GM23338 (cell line): ENCODE data around the gene ZNF836. TPM values are rescaled to one million over a fixed set of nuclear protein-coding genes. Genes with fewer than 3 reads are reported as not detected.

Experiments
- ATAC-seq: fragments of 200-7000 bp; cut with Tn5 transposase; 3 replicates; pipeline ENCODE4 v1.9.1; 2020
- DNase-seq: peaks from one replicate; pipeline ENCODE4 v3.0.0-alpha.2; 2015; ENCODE audit warnings: low spot score
- H2AFZ ChIP-seq: fragments of 200-600 bp; sonication (generic); 2 replicates; pipeline ENCODE4 v1.8.0; 2016; ENCODE audit warnings: antibody characterized with exemption, mild to moderate bottlenecking, moderate library complexity
- H3F3A ChIP-seq: fragments of 200-600 bp; sonication (generic); replicated peaks from 2 replicates; pipeline ENCODE4 v1.8.0; 2017; ENCODE audit warnings: antibody characterized with exemption, mixed run types, low read depth
- H3K27ac ChIP-seq: fragments of 200-600 bp; sonication (generic); 2 replicates; pipeline ENCODE4 v1.6.1; 2016; ENCODE audit warnings: low read depth
- H3K27me3 ChIP-seq: fragments of 200-600 bp; sonication (generic); 2 replicates; pipeline ENCODE4 v1.8.0; 2016; ENCODE audit warnings: mild to moderate bottlenecking, mixed run types, moderate library complexity; ENCODE audit not compliant: insufficient read depth
- H3K36me3 ChIP-seq: fragments of 200-600 bp; sonication (generic); 2 replicates; pipeline ENCODE4 v1.8.0; 2016; ENCODE audit warnings: mild to moderate bottlenecking; ENCODE audit not compliant: insufficient read depth
- H3K4me1 ChIP-seq: fragments of 200-600 bp; sonication (generic); 2 replicates; pipeline ENCODE4 v1.8.0; 2016; ENCODE audit warnings: mild to moderate bottlenecking, moderate library complexity; ENCODE audit not compliant: insufficient read depth
- H3K4me2 ChIP-seq: fragments of 200-600 bp; sonication (generic); 2 replicates; pipeline ENCODE4 v1.7.1; 2017; ENCODE audit warnings: mixed run types
- H3K4me3 ChIP-seq: fragments of 200-600 bp; sonication (generic); 2 replicates; pipeline ENCODE4 v1.6.1; 2016; ENCODE audit warnings: mixed run types
- H3K79me2 ChIP-seq: fragments of 200-600 bp; sonication (generic); replicated peaks from 2 replicates; pipeline ENCODE4 v1.8.0; 2017; ENCODE audit warnings: mild to moderate bottlenecking; ENCODE audit not compliant: insufficient read depth
- H3K9me2 ChIP-seq: fragments of 200-600 bp; sonication (generic); 2 replicates; pipeline ENCODE4 v1.8.0; 2017; ENCODE audit not compliant: insufficient read depth
- H4K20me1 ChIP-seq: fragments of 200-600 bp; sonication (generic); replicated peaks from 2 replicates; pipeline ENCODE4 v1.8.0; 2017; ENCODE audit warnings: mild to moderate bottlenecking; ENCODE audit not compliant: insufficient read depth
- H3K27ac Mint-ChIP-seq: 2 replicates; pipeline ENCODE4 v1.8.0; 2020; ENCODE audit warnings: inconsistent platforms, mild to moderate bottlenecking, moderate library complexity, mixed read lengths
- H3K27me3 Mint-ChIP-seq: 3 replicates; pipeline ENCODE4 v1.8.0; 2022; ENCODE audit warnings: low read depth, mild to moderate bottlenecking, moderate library complexity, mixed read lengths, inconsistent platforms; ENCODE audit not compliant: insufficient read depth, poor library complexity
- H3K36me3 Mint-ChIP-seq: 3 replicates; pipeline ENCODE4 v1.8.0; 2021; ENCODE audit warnings: low read depth, mild to moderate bottlenecking, inconsistent platforms, moderate library complexity, mixed read lengths
- H3K4me1 Mint-ChIP-seq: 3 replicates; pipeline ENCODE4 v1.8.0; 2020; ENCODE audit warnings: mild to moderate bottlenecking, inconsistent platforms, mixed read lengths
- H3K4me3 Mint-ChIP-seq: 3 replicates; pipeline ENCODE4 v1.8.0; 2021; ENCODE audit warnings: moderate library complexity, mild to moderate bottlenecking, inconsistent platforms, mixed read lengths
- H3K9me3 Mint-ChIP-seq: 3 replicates; pipeline ENCODE4 v1.8.0; 2020; ENCODE audit warnings: moderate library complexity, mild to moderate bottlenecking, inconsistent platforms, mixed read lengths
- CREB1 ChIP-seq: fragments of 250-450 bp; sonication (Bioruptor Pico); IDR thresholded peaks from 2 replicates; pipeline ENCODE4 v1.5.0; 2020; ENCODE audit warnings: low read depth, mild to moderate bottlenecking, moderate library complexity
- ETS1 ChIP-seq: IDR thresholded peaks from 2 replicates; pipeline ENCODE4 v1.6.1; 2016; ENCODE audit warnings: antibody characterized with exemption
- EZH2 ChIP-seq: fragments of 200-600 bp; sonication (generic); IDR thresholded peaks from one replicate; pipeline ENCODE4 v1.8.0; 2017; ENCODE audit warnings: antibody characterized with exemption, mild to moderate bottlenecking, low read depth; ENCODE audit not compliant: unreplicated experiment
- EZH2phosphoT487 ChIP-seq: fragments of 200-600 bp; sonication (generic); IDR thresholded peaks from one replicate; pipeline ENCODE4 v1.8.1; 2018; ENCODE audit warnings: antibody characterized with exemption; ENCODE audit not compliant: unreplicated experiment
- JUNB ChIP-seq: IDR thresholded peaks from one replicate; pipeline ENCODE4 v1.6.1; 2016; ENCODE audit warnings: antibody characterized with exemption; ENCODE audit not compliant: unreplicated experiment
- NANOG ChIP-seq: IDR thresholded peaks from 2 replicates; pipeline ENCODE4 v1.6.1; 2016; ENCODE audit warnings: antibody characterized with exemption, borderline replicate concordance
- POLR2AphosphoS5 ChIP-seq: IDR thresholded peaks from 2 replicates; pipeline ENCODE4 v1.6.1; 2016; ENCODE audit warnings: antibody characterized with exemption, low read depth
- REST ChIP-seq: IDR thresholded peaks from one replicate; pipeline ENCODE4 v1.6.1; 2018; ENCODE audit warnings: antibody characterized with exemption; ENCODE audit not compliant: unreplicated experiment
- ZNF114 ChIP-seq: fragments of 250-450 bp; sonication (Bioruptor Pico); IDR thresholded peaks from 2 replicates; pipeline ENCODE4 v1.5.0; 2020; ENCODE audit warnings: mild to moderate bottlenecking, moderate library complexity
- ZNF331 ChIP-seq: fragments of 250-450 bp; sonication (Bioruptor Pico); IDR thresholded peaks from 2 replicates; pipeline ENCODE4 v1.5.0; 2020; ENCODE audit warnings: low read depth, mild to moderate bottlenecking, moderate library complexity
- ZNF462 ChIP-seq: fragments of 250-450 bp; sonication (Bioruptor Pico); IDR thresholded peaks from 2 replicates; pipeline ENCODE4 v1.5.0; 2020; ENCODE audit warnings: mild to moderate bottlenecking, moderate library complexity
- polyA plus RNA-seq: library from polyadenylated mRNA; unstranded; fragments of >200 nt; fragmentation: Nextera tagmentation; extraction: Ambion mirVana; gene quantifications from 2 replicates; pipeline ENCODE4 v1.2.1, GENCODE V29; 2016
- total RNA-seq: library from RNA; depleted of rRNA; stranded (reverse); fragments of >200 nt; shearing (Covaris generic); gene quantifications from 2 replicates; pipeline ENCODE4 v1.2.3, GENCODE V29; 2014

ZNF836 gene
- total and polyA plus RNA-seq, 2 experiments from 2014 or later: 11.8 to 18.6 TPM

GRCh38 chr19:52191389-52191788 lies 20.0 kb upstream of the ZNF836 start:
- ATAC-seq (no peak), DNase-seq (no peak)
- peaks cover 11% of the 10 kb centered on the region for H3K36me3 ChIP-seq
- H3K79me2 ChIP-seq: peaks cover 61% of the 10 kb centered on the region
- H4K20me1 ChIP-seq: peaks cover 19% of the 10 kb centered on the region
- TF ChIP-seq CREB1 (CRISPR knock-in tag): no peak
- TF ChIP-seq REST: no peak
- TF ChIP-seq ZNF462 (CRISPR knock-in tag): no peak
- no peak for TF ChIP-seq POLR2AphosphoS5
- TF ChIP-seq ZNF331 (CRISPR knock-in tag): no peak
- no peak for TF ChIP-seq NANOG
- TF ChIP-seq EZH2: no peak
- no peak for TF ChIP-seq EZH2phosphoT487
- no peak for TF ChIP-seq ZNF114 (CRISPR knock-in tag)
- TF ChIP-seq ETS1: no peak
- TF ChIP-seq JUNB: no peak
- H3K4me1 ChIP-seq: peaks cover 18% of the 10 kb centered on the region
- peaks cover 35% of the 10 kb centered on the region for H3K4me1 Mint-ChIP-seq
- no peaks in the 10 kb centered on the region; the same call in 1 of the 3 replicates for H3K9me3 Mint-ChIP-seq
- H3K27ac Mint-ChIP-seq: peak overlapping the region; percentile 100
- no peaks in the 10 kb centered on the region for H3K9me2 ChIP-seq
- H3K27me3 Mint-ChIP-seq: peaks cover 10% of the 10 kb centered on the region
- no peaks in the 10 kb centered on the region; the same call in 1 of the 2 replicates for H3F3A ChIP-seq
- H3K27me3 ChIP-seq: no peaks in the 10 kb centered on the region
- peak overlapping the region; percentile 97 for H3K4me2 ChIP-seq
- H3K4me3 Mint-ChIP-seq: peak overlapping the region; percentile 99
- H3K27ac ChIP-seq: peak overlapping the region; percentile 74; the same call in 1 of the 2 replicates
- H3K36me3 Mint-ChIP-seq: peaks cover 44% of the 10 kb centered on the region
- no peak overlapping the region for H2AFZ ChIP-seq
- H3K4me3 ChIP-seq: peak overlapping the region; percentile 63
